ENCODE data around the gene SBK2. TPM values are rescaled to one million over a fixed set of nuclear protein-coding genes. Genes with fewer than 3 reads are reported as not detected.
"Not testable (repeated sequence)": the region's sequence is repeated elsewhere in the genome, so short reads cannot be mapped to it uniquely, and the experiment has no call there.

Gene SBK2
- total RNA-seq, 2 donors from 2014 or later: not detected

DNA sequence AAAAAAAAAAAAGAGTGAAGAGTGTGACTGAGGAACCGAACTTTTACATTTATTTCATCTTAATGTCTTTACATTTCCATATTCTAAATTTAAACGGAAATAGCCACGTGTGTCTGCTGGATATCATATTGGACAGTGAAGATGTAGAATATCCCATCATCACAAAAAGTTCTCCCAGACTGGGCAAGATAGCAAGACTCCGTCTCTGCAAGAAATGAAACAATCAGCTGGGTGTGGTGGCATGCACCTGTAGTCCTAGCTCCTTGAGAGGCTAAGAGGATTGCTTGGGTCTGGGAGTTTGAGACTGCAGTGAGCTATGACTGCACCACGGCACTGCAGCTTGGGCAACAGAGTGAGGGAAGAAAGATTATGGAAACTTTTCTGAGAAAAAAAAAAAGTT lies 39.8 kb upstream of the SBK2 start:
- Mint-ChIP-seq H3K4me1 (ENCODE audit: low read depth in 2 of 2) (peaks cover 12 to 16% of the 10 kb centered on the region in 2 donors), H3K4me3 (no peak overlapping the region), H3K9me3 (no peaks in the 10 kb centered on the region), H3K36me3 (no peaks in the 10 kb centered on the region), H3K27ac (no peak overlapping the region), H3K27me3 (no peaks in the 10 kb centered on the region)
- DNase-seq (ENCODE audit: low spot score): no peak
- ATAC-seq: no peak

GRCh38 chr19:55573929-55574328 lies 37.0 kb upstream of the SBK2 start:
- not testable (repeated sequence) for H3K27ac Mint-ChIP-seq; ATAC-seq; H3K36me3 Mint-ChIP-seq; H3K27me3 Mint-ChIP-seq; H3K4me3 Mint-ChIP-seq; H3K9me3 Mint-ChIP-seq; H3K4me1 Mint-ChIP-seq (ENCODE audit: low read depth in 2 of 2); DNase-seq (ENCODE audit: low spot score)

DNA sequence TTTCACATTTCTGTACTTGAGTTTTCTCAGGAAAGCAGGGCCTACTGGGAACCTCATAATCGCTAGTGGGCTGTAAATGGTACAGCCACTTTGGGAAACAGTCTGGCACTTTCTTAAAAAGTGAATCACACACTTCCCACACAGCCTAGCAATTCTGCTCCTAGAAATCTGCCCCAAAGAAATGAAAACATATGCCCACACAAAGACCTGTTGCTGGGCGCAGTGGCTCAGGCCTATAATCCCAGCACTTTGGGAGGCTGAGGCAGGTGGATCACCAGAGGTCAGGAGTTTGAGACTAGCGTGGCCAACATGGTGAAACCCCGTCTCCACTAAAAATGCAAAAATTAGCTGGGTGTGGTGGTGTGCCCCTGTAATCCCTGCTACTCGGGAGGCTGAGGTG lies 32.5 kb upstream of the SBK2 start:
- not testable (repeated sequence) for ATAC-seq; H3K27me3 Mint-ChIP-seq; H3K9me3 Mint-ChIP-seq; H3K4me3 Mint-ChIP-seq; H3K27ac Mint-ChIP-seq; DNase-seq (ENCODE audit: low spot score); H3K36me3 Mint-ChIP-seq; H3K4me1 Mint-ChIP-seq (ENCODE audit: low read depth in 2 of 2)

- Mint-ChIP-seq H3K36me3 (no peaks in the 10 kb centered on the region), H3K4me1 (ENCODE audit: low read depth in 2 of 2) (no peaks in the 10 kb centered on the region), H3K9me3 (no peaks in the 10 kb centered on the region), H3K27me3 (peaks cover 5 to 9% of the 10 kb centered on the region in 2 donors), H3K4me3 (no peak overlapping the region), H3K27ac (no peak overlapping the region)
- ATAC-seq (no peak), DNase-seq (ENCODE audit: low spot score) (no peak)
Measured at GRCh38 chr19:55567708-55568328, 30.9 kb upstream of the SBK2 start.

- no peaks in the 10 kb centered on the region for H3K36me3 Mint-ChIP-seq
- DNase-seq (ENCODE audit: low spot score) (no peak), ATAC-seq (no peak)
- H3K9me3 Mint-ChIP-seq: no peaks in the 10 kb centered on the region
- H3K27ac Mint-ChIP-seq: no peak overlapping the region
- H3K27me3 Mint-ChIP-seq: peaks cover 5 to 9% of the 10 kb centered on the region in 2 donors
- no peak overlapping the region for H3K4me3 Mint-ChIP-seq
- H3K4me1 Mint-ChIP-seq (ENCODE audit: low read depth in 2 of 2): no peaks in the 10 kb centered on the region
Measured at GRCh38 chr19:55566823-55567222, 29.9 kb upstream of the SBK2 start.

DNA sequence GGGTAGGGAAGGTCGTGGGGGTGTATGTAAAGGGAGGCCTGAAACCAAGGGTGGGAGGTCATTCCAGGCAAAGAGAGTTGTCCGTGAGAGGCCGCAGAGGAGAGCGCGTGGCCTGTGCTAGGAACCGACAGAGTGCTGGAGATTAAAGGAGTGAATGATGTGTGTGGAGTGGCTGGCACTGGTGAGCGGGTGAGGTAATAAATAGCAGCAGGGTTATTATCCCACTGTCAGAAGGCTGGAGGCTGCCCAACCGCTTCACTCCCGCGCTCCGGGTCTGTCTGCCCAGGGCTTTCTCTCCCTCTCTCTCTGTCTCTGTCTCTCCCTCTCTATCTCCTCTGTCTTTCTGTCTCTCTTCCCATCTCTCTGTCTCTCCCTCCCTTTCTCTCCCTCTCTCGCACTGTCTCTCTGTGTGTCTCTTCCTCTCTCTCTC lies 26.3 kb upstream of the SBK2 start:
- Mint-ChIP-seq H3K4me1 (ENCODE audit: low read depth in 2 of 2) (no peaks in the 10 kb centered on the region), H3K27me3 (peaks cover 11 to 12% of the 10 kb centered on the region in 2 donors), H3K4me3 (no peak overlapping the region), H3K36me3 (no peaks in the 10 kb centered on the region), H3K27ac (no peak overlapping the region), H3K9me3 (no peaks in the 10 kb centered on the region)
- DNase-seq (ENCODE audit: low spot score) (no peak), ATAC-seq (no peak)

DNA sequence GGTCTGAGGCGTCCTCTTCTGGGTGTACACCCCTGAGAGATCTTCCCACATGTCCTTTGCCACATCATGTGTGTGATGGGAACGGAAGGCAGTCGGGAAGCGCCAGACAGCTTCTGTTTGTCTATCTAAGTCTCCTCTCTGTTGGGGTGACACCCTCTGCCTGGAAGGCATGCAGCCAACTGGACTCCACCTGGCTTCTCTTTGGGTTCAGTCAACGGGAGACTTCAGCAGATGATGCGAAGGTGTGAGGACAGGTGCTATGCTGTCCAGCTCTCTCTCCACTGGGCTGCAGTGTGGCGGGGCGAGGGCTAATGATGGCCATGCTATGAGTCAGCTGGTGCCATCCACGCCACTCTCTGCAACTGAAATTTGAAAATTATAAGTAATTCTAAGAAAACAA lies 22.8 kb upstream of the SBK2 start:
- Mint-ChIP-seq H3K4me3 (no peak overlapping the region), H3K4me1 (ENCODE audit: low read depth in 2 of 2) (no peaks in the 10 kb centered on the region), H3K9me3 (no peaks in the 10 kb centered on the region), H3K27ac (no peak overlapping the region), H3K36me3 (no peaks in the 10 kb centered on the region), H3K27me3 (peaks cover 2 to 9% of the 10 kb centered on the region in 2 donors)
- no peak for ATAC-seq
- no peak for DNase-seq (ENCODE audit: low spot score)

GRCh38 chr19:55554741-55555152 lies 17.8 kb upstream of the SBK2 start:
- H3K4me1 Mint-ChIP-seq (ENCODE audit: low read depth in 2 of 2): no peaks in the 10 kb centered on the region
- peak overlapping the region in 1 of 2 donors; percentile 28 for H3K27ac Mint-ChIP-seq
- peaks cover 6 to 16% of the 10 kb centered on the region in 2 donors for H3K27me3 Mint-ChIP-seq
- DNase-seq (ENCODE audit: low spot score) (no peak), ATAC-seq (no peak)
- H3K4me3 Mint-ChIP-seq: no peak overlapping the region
- no peaks in the 10 kb centered on the region for H3K9me3 Mint-ChIP-seq
- no peaks in the 10 kb centered on the region for H3K36me3 Mint-ChIP-seq

GRCh38 chr19:55554302-55554701 lies 17.4 kb upstream of the SBK2 start:
- Mint-ChIP-seq H3K36me3 (no peaks in the 10 kb centered on the region), H3K27ac (peak overlapping the region in 1 of 2 donors; percentile 28), H3K4me1 (ENCODE audit: low read depth in 2 of 2) (no peaks in the 10 kb centered on the region), H3K9me3 (no peaks in the 10 kb centered on the region), H3K4me3 (no peak overlapping the region), H3K27me3 (peaks cover 6 to 16% of the 10 kb centered on the region in 2 donors)
- DNase-seq (ENCODE audit: low spot score) (no peak), ATAC-seq (no peak)

DNA sequence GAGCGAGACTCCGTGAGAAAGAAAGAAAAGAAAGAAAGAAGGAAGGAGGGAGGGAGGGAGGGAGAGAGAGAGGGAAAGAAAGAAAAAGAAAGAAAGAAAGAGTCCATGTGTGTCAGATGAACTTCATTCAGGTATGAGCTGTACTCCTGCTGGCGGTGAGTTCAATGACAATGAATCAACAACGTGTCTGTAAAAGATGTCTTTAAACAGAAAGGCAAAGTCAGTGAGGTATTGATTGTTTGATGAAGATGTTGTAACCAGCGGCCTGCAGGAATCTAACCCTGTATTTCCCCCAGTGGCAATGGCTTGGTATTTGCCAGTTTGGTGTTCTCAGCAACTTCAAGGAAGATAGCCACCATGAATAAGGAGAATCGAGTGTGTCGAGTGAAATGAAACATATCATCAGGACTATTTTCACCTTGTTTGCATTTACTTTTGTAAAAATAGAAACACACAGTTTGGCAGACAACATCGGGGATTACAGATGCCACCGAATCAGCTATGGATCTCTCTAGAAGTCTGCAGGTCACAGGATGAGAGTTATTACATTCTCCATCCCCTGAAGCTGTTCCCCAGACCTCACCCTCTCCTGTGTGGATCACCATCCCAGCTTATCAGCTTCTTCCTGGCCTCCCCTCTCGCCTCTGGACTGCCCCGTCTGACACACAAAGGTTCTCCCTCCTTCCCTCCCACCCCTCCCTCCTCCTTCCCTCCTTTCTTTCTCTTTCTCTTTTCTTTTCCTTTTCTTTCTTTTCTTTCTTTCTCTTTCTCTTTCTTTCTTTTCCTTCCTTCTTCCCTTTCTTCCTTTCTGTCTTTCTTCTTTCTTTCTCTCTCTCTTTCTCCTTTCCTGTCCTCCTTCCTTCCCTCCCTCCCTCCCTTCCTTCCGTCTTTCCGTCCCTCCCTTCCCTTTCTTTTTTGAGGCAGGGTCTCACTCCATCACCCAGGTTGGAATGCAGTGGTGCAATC lies 16.6 kb upstream of the SBK2 start:
- Mint-ChIP-seq H3K4me3 (no peak overlapping the region), H3K27ac (peak overlapping the region in 1 of 2 donors; percentile 28), H3K9me3 (no peaks in the 10 kb centered on the region), H3K27me3 (peaks cover 6 to 16% of the 10 kb centered on the region in 2 donors), H3K4me1 (ENCODE audit: low read depth in 2 of 2) (no peaks in the 10 kb centered on the region), H3K36me3 (no peaks in the 10 kb centered on the region)
- DNase-seq (ENCODE audit: low spot score): no peak
- ATAC-seq: no peak

GRCh38 chr19:55552620-55553019 lies 15.7 kb upstream of the SBK2 start:
- H3K9me3 Mint-ChIP-seq: no peaks in the 10 kb centered on the region

GRCh38 chr19:55552206-55552605 lies 15.3 kb upstream of the SBK2 start:
- ATAC-seq (no peak), DNase-seq (ENCODE audit: low spot score) (no peak)
- no peaks in the 10 kb centered on the region for H3K36me3 Mint-ChIP-seq
- peaks cover 8 to 28% of the 10 kb centered on the region in 2 donors for H3K27me3 Mint-ChIP-seq
- H3K9me3 Mint-ChIP-seq: no peaks in the 10 kb centered on the region
- no peak overlapping the region for H3K27ac Mint-ChIP-seq
- peaks cover 0 to 3% of the 10 kb centered on the region in 2 donors for H3K4me1 Mint-ChIP-seq (ENCODE audit: low read depth in 2 of 2)
- no peak overlapping the region for H3K4me3 Mint-ChIP-seq

More at GRCh38 chr19:55552620-55553019, 15.7 kb upstream of the SBK2 start:
- DNase-seq (ENCODE audit: low spot score) (no peak), ATAC-seq (no peak)
- Mint-ChIP-seq H3K4me3 (no peak overlapping the region), H3K4me1 (ENCODE audit: low read depth in 2 of 2) (no peaks in the 10 kb centered on the region), H3K27ac (no peak overlapping the region), H3K36me3 (no peaks in the 10 kb centered on the region), H3K27me3 (peaks cover 6 to 24% of the 10 kb centered on the region in 2 donors)

- Mint-ChIP-seq H3K36me3 (no peaks in the 10 kb centered on the region), H3K4me1 (ENCODE audit: low read depth in 2 of 2) (peaks cover 0 to 4% of the 10 kb centered on the region in 2 donors), H3K4me3 (no peak overlapping the region), H3K27ac (no peak overlapping the region), H3K27me3 (peaks cover 13 to 28% of the 10 kb centered on the region in 2 donors), H3K9me3 (no peaks in the 10 kb centered on the region)
- no peak for DNase-seq (ENCODE audit: low spot score)
- no peak for ATAC-seq
Measured at GRCh38 chr19:55550321-55550650, 13.4 kb upstream of the SBK2 start.

Data from natural killer cell treated with Interleukin-12 subunit alpha and Interleukin-12 subunit beta and Interleukin-15 and Interleukin-18, amount 100 ng/mL, for 72 hours (primary cell).